Activated CD8-positive, alpha-beta memory T cell treated with anti-CD3 and anti-CD28 coated beads, Interleukin-2, amount 10 ng/mL, durations not matched to agents 7 days and 5 days (primary cell): Measurements from ENCODE around the gene TEDC2. TPM values are rescaled to one million over a fixed set of nuclear protein-coding genes. Genes with fewer than 3 reads are reported as not detected.

Experiments
- ATAC-seq: fragments of 150-1000 bp; cut with Tn5 transposase; one replicate; pipeline ENCODE4 v1.10.0; 2021; ENCODE audit warnings: moderate library complexity
- CTCF ChIA-PET: fragments of 350-600 bp; sonication (Branson Sonifier 250); formaldehyde crosslinking; loops from one replicate; lab custom pipeline; 2021; ENCODE audit warnings: antibody characterized with exemption; lab: Charles Lee
- DNase-seq: peaks from one replicate; pipeline ENCODE4 v3.0.0-alpha.2; 2020
- H3K27ac Mint-ChIP-seq: one replicate; pipeline ENCODE4 v1.8.0; 2021; ENCODE audit warnings: mild to moderate bottlenecking, mixed read lengths
- H3K27me3 Mint-ChIP-seq: one replicate; pipeline ENCODE4 v1.8.0; 2021; ENCODE audit warnings: mixed read lengths
- H3K36me3 Mint-ChIP-seq: one replicate; pipeline ENCODE4 v1.8.0; 2021; ENCODE audit warnings: mild to moderate bottlenecking, mixed read lengths
- H3K4me1 Mint-ChIP-seq: one replicate; pipeline ENCODE4 v1.8.0; 2021; ENCODE audit warnings: mixed read lengths
- H3K4me3 Mint-ChIP-seq: one replicate; pipeline ENCODE4 v1.8.0; 2021; ENCODE audit warnings: mild to moderate bottlenecking, moderate library complexity, mixed read lengths
- H3K9me3 Mint-ChIP-seq: one replicate; pipeline ENCODE4 v1.8.0; 2022; ENCODE audit warnings: low read depth, mixed read lengths
- total RNA-seq, 2 experiments: library from RNA; stranded (reverse); gene quantifications; one replicate each; pipeline ENCODE4 v1.2.3, GENCODE V29; 2021

Gene TEDC2
- total RNA-seq, 2 experiments from 2014 or later: 24.9 to 27.5 TPM

- Mint-ChIP-seq H3K4me3 (no peak overlapping the region), H3K27me3 (no peaks in the 10 kb centered on the region), H3K27ac (no peak overlapping the region), H3K9me3 (no peaks in the 10 kb centered on the region), H3K36me3 (peaks cover 66% of the 10 kb centered on the region), H3K4me1 (no peaks in the 10 kb centered on the region)
- ATAC-seq (no peak), DNase-seq (no peak)
- CTCF ChIA-PET: no interaction called here
Observed at GRCh38 chr16:2447920-2448583, 11.9 kb upstream of the TEDC2 start.

GRCh38 chr16:2449118-2449517 is 10.8 kb upstream of the TEDC2 start:
- no peak overlapping the region for H3K4me3 Mint-ChIP-seq
- H3K27ac Mint-ChIP-seq: no peak overlapping the region
- CTCF ChIA-PET: no interaction called here
- H3K36me3 Mint-ChIP-seq: peaks cover 68% of the 10 kb centered on the region
- DNase-seq (no peak), ATAC-seq (no peak)
- no peaks in the 10 kb centered on the region for H3K27me3 Mint-ChIP-seq
- H3K4me1 Mint-ChIP-seq: no peaks in the 10 kb centered on the region
- H3K9me3 Mint-ChIP-seq: no peaks in the 10 kb centered on the region

- H3K36me3 Mint-ChIP-seq: peaks cover 59% of the 10 kb centered on the region
- H3K27me3 Mint-ChIP-seq: no peaks in the 10 kb centered on the region
- DNase-seq: no peak
- CTCF ChIA-PET: interaction anchor here (1.1 kb wide), 1 partner anchor 51 kb away, joined by 4 read pairs; no protein-coding TSS in a partner anchor
- no peak for ATAC-seq
- H3K4me3 Mint-ChIP-seq: no peak overlapping the region
- no peaks in the 10 kb centered on the region for H3K4me1 Mint-ChIP-seq
- no peaks in the 10 kb centered on the region for H3K9me3 Mint-ChIP-seq
- H3K27ac Mint-ChIP-seq: no peak overlapping the region
Observed at GRCh38 chr16:2450535-2450934, 9.4 kb upstream of the TEDC2 start.

GRCh38 chr16:2450975-2451381 is 8.9 kb upstream of the TEDC2 start:
- Mint-ChIP-seq H3K9me3 (no peaks in the 10 kb centered on the region), H3K36me3 (peaks cover 61% of the 10 kb centered on the region), H3K27me3 (no peaks in the 10 kb centered on the region), H3K27ac (no peak overlapping the region), H3K4me1 (no peaks in the 10 kb centered on the region), H3K4me3 (no peak overlapping the region)
- DNase-seq (no peak), ATAC-seq (no peak)
- CTCF ChIA-PET: interaction anchor here (1.1 kb wide), 1 partner anchor 50 kb away, joined by 4 read pairs; no protein-coding TSS in a partner anchor

GRCh38 chr16:2451851-2452320 is 8.0 kb upstream of the TEDC2 start:
- CTCF ChIA-PET: interaction anchor here (0.7 kb wide), 1 partner anchor 67 kb away, joined by 3 read pairs; no protein-coding TSS in a partner anchor
- DNase-seq: no peak
- Mint-ChIP-seq H3K27ac (no peak overlapping the region), H3K4me3 (no peak overlapping the region), H3K4me1 (no peaks in the 10 kb centered on the region), H3K36me3 (peaks cover 61% of the 10 kb centered on the region), H3K27me3 (no peaks in the 10 kb centered on the region), H3K9me3 (no peaks in the 10 kb centered on the region)
- ATAC-seq: no peak

GRCh38 chr16:2452650-2453049 is 7.3 kb upstream of the TEDC2 start:
- Mint-ChIP-seq H3K27me3 (no peaks in the 10 kb centered on the region), H3K27ac (no peak overlapping the region), H3K36me3 (peaks cover 60% of the 10 kb centered on the region), H3K9me3 (no peaks in the 10 kb centered on the region), H3K4me3 (no peak overlapping the region), H3K4me1 (no peaks in the 10 kb centered on the region)
- CTCF ChIA-PET: interaction anchor here (0.7 kb wide), 1 partner anchor 68 kb away, joined by 3 read pairs; no protein-coding TSS in a partner anchor
- DNase-seq: no peak
- ATAC-seq: no peak

- no peak overlapping the region for H3K27ac Mint-ChIP-seq
Observed at GRCh38 chr16:2455081-2455845, 4.6 kb upstream of the TEDC2 start.

GRCh38 chr16:2456551-2457153 is 3.3 kb upstream of the TEDC2 start:
- H3K4me3 Mint-ChIP-seq: no peak overlapping the region
- no peak overlapping the region for H3K27ac Mint-ChIP-seq
- no peaks in the 10 kb centered on the region for H3K9me3 Mint-ChIP-seq

More at GRCh38 chr16:2455081-2455845, 4.6 kb upstream of the TEDC2 start:
- Mint-ChIP-seq H3K27me3 (no peaks in the 10 kb centered on the region), H3K36me3 (peaks cover 45% of the 10 kb centered on the region), H3K4me3 (no peak overlapping the region), H3K9me3 (no peaks in the 10 kb centered on the region), H3K4me1 (peaks cover 15% of the 10 kb centered on the region)
- ATAC-seq (no peak), DNase-seq (no peak)
- CTCF ChIA-PET: interaction anchor here (0.7 kb wide), 1 partner anchor 46 kb away, joined by 3 read pairs; no protein-coding TSS in a partner anchor

GRCh38 chr16:2457267-2457666 is 2.6 kb upstream of the TEDC2 start:
- ATAC-seq: no peak
- H3K27ac Mint-ChIP-seq: no peak overlapping the region
- H3K36me3 Mint-ChIP-seq: peaks cover 33% of the 10 kb centered on the region
- no peak overlapping the region for H3K4me3 Mint-ChIP-seq
- peaks cover 21% of the 10 kb centered on the region for H3K4me1 Mint-ChIP-seq
- DNase-seq: no peak
- CTCF ChIA-PET: no interaction called here
- no peaks in the 10 kb centered on the region for H3K27me3 Mint-ChIP-seq
- H3K9me3 Mint-ChIP-seq: no peaks in the 10 kb centered on the region

More at GRCh38 chr16:2456551-2457153, 3.3 kb upstream of the TEDC2 start:
- H3K36me3 Mint-ChIP-seq: peaks cover 39% of the 10 kb centered on the region
- ATAC-seq (no peak), DNase-seq (no peak)
- H3K27me3 Mint-ChIP-seq: no peaks in the 10 kb centered on the region
- peaks cover 21% of the 10 kb centered on the region for H3K4me1 Mint-ChIP-seq
- CTCF ChIA-PET: no interaction called here

- CTCF ChIA-PET: interaction anchor here (0.9 to 1.1 kb wide), 2 partner anchors 11 to 118 kb away, joined by 3 read pairs; partner anchors contain the start of gene ABCA3
- no peak overlapping the region for H3K27ac Mint-ChIP-seq
- ATAC-seq: no peak
Observed at GRCh38 chr16:2457946-2458345, 2.0 kb upstream of the TEDC2 start.

GRCh38 chr16:2458887-2459646 is 842 bp upstream of the TEDC2 start:
- H3K27me3 Mint-ChIP-seq: no peaks in the 10 kb centered on the region
- H3K36me3 Mint-ChIP-seq: peaks cover 18% of the 10 kb centered on the region
- CTCF ChIA-PET: interaction anchor here (0.9 to 1.9 kb wide), 8 partner anchors 9 to 119 kb away, joined by 3 to 12 read pairs (median 4); partner anchors contain the start of genes ABCA3 and TBC1D24
- no peaks in the 10 kb centered on the region for H3K9me3 Mint-ChIP-seq
- H3K4me3 Mint-ChIP-seq: peak overlapping the region; percentile 73
- H3K27ac Mint-ChIP-seq: peak overlapping the region; percentile 73
- H3K4me1 Mint-ChIP-seq: peaks cover 21% of the 10 kb centered on the region
- ATAC-seq: no peak
- peak; percentile 40 for DNase-seq

More at GRCh38 chr16:2457946-2458345, 2.0 kb upstream of the TEDC2 start:
- H3K4me1 Mint-ChIP-seq: peaks cover 21% of the 10 kb centered on the region
- no peaks in the 10 kb centered on the region for H3K27me3 Mint-ChIP-seq
- H3K4me3 Mint-ChIP-seq: no peak overlapping the region
- DNase-seq: no peak
- no peaks in the 10 kb centered on the region for H3K9me3 Mint-ChIP-seq
- peaks cover 26% of the 10 kb centered on the region for H3K36me3 Mint-ChIP-seq

GRCh38 chr16:2460391-2460713 is 443 bp downstream of the TEDC2 start:
- H3K9me3 Mint-ChIP-seq: no peaks in the 10 kb centered on the region
- DNase-seq (no peak), ATAC-seq (no peak)
- CTCF ChIA-PET: interaction anchor here (1.0 to 1.9 kb wide), 5 partner anchors 8 to 40 kb away, joined by 3 to 12 read pairs (median 6); partner anchors contain the start of gene TBC1D24
- H3K4me3 Mint-ChIP-seq: peak overlapping the region; percentile 73
- peaks cover 15% of the 10 kb centered on the region for H3K36me3 Mint-ChIP-seq
- H3K4me1 Mint-ChIP-seq: peaks cover 21% of the 10 kb centered on the region
- no peaks in the 10 kb centered on the region for H3K27me3 Mint-ChIP-seq
- no peak overlapping the region for H3K27ac Mint-ChIP-seq
